ENCODE data around the gene ASB1.

ASB1 gene

DNA sequence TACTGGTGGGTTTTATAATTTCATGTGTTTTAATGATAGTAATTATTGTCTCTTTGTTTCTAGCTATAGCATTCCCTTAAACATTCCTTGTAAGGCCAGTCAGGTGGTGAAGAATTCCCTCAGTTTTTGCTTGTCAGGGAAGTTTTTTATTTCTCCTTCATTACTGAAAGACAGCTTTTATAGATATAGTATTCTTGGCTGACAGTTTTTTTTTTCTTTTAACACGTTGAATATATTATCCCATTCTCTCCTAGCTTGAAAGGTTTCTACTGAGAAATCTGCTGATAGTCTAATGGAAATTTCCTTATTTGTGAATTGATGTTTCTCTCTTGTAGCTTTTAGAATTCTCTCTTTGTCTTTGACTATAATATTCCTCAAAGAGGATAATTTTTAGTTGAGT is 46.8 kb downstream of the ASB1 start:
- DNase-seq, result no peak

DNA sequence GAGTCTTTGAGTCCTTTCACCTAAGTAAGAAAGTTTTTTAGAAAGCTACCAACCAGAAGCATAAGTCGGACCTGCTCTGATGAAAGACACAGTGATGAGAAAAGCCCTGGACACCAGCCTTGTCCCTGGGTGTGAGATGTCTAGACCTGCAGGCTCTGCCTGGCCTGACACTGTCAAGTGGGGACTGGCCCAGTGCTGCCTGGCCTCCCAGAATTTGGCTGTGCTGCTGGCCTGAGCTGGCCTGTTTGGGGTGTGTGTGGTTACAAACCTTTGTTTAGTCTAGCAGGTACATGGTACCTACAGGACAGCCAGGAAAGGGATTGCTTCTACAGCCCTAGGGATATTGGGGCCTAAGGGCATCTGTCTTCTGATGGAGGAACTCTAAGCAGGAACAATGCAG is 48.3 kb downstream of the ASB1 start:
- DNase-seq, result no peak

DNA sequence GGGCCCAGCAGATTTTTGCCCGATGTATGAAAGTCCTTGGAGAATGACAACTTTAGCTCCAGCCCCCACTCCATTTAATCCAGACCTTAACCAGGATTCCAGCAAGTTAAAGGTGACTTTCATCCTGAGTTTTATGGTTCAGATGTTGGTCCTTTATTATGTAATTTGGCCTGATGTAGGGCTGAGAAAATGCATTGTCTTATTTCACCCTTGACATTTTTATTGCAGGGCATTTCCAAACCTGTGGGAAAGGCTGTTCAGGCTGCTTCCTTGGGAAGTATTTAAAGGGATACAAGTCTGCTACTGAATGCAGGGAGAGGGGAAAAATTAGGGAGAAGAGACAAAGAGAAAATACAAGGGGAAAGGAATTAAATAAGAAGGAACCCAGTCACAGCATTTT is 48.8 kb downstream of the ASB1 start:
- no peak for DNase-seq

DNA sequence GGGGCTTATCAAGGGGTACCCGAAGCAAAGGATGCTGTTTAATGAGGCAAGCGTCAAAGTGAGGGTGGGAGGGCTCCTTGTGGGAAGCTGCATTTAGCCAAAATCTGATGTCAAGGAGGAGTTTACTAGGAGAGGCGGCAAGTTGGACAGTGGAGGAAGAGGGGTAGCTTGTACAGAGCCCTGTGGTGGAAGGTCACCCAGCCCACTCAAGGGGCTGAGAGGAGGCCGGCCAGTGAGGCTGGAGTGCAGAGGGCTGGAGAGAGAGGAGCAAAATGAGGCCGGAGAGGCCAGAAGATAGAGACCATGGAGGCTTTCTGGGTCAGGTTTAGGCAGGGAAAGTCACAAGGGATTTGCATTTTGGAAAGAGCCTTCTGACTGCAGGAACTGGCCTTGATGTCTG is 49.5 kb downstream of the ASB1 start:
- no peak for DNase-seq

DNA sequence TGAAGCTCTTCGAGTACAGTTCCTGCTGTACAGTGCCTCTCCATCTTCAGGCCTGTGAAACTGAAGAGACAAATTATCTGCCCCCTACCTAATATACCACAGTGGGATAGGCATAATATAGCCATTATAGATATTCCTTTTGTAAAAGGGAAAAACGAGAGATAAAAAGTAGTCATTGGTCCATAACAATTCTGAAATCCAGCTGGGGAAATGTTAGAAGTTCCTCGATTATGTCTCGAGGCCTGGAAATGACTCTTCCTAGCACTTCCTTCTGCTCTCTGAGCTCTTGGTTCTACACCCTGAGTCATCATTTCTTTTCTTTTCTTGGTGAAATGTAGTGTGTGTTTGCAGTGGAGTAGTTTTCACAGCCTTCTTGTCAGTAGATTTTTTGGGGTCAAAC is 51.5 kb downstream of the ASB1 start:
- DNase-seq, result no peak

DNA sequence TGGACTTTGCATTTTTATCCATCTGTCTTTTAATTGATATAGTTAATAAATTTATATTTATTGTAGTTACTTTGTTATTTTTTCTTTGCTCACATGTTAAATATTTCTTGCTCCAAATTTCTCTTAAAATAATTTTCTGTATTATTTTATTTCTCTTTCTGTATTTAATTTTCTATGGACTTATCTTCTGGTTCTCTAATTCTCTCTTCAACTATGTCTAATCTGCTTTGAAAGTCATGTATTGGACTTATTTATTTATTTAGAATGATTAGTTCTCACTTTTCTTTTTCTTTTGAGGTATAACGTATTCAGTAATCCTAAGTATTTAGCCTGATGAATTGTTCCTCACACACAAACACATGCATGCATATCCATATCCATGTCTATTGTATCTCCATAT is 53.1 kb downstream of the ASB1 start:
- no peak for DNase-seq

DNA sequence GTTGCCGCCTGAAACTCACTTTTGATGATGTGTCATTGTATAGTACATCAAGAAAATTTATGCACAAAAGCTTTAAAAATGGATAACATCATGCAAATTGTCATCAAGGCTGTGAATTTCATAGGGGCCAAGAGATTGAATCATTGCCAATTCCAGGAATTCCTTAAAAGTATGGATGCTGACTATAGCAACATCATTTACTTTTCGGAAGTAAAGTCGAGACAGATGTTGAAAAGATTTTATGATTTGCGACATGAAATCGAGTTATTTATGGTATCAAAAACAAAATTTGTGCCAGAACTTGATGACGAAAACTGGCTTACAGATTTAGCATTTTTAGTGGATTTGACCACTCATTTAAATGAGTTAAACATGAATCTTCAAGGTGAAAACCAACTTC is 56.3 kb downstream of the ASB1 start:
- no peak for DNase-seq

DNA sequence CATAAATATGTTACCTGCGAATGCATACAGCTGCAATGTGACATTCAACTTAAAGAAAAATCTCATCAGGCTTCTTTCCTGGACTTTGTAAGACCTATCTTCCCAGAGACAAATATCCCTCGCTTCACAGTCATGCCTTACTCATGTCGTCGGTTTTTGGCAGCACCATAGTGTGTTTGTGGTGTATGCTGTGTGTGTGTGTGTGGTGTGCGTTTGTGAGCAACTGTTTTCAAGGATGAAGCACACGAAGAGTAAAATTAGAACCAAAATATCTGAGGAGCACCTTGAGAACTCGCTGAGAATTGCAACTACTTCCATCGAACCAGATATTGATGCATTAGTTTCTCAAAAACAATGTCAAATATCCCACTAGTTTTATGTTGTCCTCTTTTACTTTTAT is 56.9 kb downstream of the ASB1 start:
- DNase-seq, result no peak

DNA sequence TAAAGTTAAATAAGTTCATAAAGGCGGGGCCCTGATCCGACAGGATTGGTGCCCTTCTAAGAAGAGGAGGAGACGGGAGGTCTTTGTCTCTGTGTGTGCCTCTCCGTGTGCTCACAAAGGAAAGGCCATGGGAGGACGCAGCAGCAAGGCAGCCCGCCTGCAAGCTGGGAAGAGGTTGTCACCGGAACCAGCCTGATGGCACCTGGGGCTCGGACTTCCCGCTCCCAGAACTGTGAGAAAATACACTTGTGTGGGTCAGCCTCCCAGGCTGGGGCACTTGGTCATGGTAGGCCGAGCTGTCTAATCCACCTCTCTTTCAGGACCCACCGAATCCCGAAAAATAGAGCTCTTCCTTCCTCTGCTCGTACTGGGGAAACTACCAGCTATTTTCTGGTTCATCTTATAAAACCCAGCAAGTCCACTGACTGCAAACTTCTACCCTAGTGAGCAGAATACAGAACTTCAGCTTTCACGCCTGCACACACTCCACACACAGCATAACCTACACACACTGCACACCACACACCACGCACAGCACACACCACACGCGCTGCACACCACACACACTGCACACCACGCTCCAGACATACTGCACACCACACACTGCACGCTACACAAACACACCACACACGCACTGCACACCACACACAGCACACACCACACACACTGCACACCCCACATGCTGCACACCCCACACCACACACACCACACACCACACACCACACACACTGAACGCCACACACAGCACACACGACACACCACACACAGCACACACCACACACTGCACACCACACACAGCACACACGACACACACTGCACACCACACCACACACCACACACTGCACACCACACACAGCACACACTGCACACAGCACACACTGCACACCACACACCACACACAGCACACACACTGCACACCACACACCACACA is 58.1 kb downstream of the ASB1 start:
- no peak for DNase-seq

DNA sequence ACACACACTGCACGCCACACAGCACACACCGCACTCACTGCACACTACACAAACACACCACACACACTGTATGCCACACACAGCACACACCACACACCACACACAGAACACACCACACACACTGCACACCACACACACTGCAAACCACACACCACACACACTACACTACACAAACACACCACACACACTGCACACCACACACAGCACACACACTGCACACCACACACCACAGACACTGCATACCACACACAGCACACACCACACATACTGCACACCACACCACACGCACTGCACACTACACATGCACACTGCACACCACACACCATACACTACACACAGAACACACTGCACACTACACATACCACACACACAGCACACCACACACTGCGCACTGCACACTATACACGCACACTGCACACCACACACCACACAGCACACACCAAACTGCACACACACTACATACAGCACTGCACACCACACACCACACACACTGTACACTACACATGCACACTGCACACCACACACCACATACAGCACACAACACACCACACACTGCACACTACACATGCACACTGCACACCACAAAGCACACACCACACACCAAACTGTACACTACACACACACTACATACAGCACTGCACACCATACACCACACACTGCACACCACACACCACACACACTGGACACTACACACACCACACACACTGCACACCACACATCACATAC is 59.6 kb downstream of the ASB1 start:
- DNase-seq, result no peak

DNA sequence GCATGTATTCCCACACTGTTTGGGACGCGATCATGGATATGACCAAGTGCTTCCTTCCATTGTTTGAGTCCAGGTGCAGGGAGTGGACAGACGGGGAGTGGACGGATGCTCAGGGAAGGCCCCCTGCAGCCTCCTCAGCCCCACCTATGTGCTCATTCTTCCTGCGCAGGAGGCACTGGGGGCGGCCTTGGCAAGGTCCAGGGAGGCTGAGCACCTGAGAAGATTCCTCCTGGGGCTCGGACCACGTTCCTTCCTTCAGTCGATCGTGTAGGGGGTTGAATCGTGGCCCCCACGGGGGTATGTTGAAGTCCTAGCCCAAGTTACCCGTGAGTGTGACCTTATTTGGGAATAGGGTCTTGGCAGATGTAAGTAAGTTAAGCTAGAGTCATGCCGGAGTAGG is 60.4 kb downstream of the ASB1 start:
- no peak for DNase-seq

DNA sequence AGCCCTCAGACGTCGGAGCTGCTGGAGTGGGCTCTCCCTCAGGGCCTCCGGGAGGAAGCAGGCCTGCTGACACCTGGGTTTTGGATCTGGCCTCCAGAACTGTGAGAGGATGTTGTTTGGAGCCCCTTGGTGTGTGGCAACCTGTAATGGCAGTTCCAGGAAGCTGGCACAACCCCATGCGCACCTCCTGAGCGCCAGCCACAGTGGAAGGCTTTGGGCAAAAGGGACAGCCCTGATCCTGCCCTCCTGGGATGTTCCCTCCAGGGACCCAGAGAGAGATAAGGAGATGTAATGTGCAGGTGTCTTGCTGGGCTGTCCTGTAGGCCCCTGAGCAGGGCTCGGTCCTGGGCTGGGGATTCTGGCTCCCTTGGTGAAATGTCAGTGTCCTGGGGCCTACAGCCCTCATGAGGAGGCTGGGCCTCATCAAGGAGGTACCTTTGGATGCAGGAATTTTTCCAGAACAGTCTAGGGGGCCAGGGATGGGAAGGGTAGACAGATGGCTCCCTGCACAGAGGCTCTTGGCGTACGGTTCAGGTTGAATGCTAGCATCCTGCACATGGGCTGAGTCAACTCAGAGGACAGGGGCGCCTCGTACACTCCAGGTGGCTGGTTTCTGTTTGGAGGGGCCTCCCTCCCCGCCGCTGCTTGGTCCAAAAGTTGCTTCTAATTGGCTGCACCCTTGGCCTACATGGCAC is 61.1 kb downstream of the ASB1 start:
- DNase-seq, result no peak

DNA sequence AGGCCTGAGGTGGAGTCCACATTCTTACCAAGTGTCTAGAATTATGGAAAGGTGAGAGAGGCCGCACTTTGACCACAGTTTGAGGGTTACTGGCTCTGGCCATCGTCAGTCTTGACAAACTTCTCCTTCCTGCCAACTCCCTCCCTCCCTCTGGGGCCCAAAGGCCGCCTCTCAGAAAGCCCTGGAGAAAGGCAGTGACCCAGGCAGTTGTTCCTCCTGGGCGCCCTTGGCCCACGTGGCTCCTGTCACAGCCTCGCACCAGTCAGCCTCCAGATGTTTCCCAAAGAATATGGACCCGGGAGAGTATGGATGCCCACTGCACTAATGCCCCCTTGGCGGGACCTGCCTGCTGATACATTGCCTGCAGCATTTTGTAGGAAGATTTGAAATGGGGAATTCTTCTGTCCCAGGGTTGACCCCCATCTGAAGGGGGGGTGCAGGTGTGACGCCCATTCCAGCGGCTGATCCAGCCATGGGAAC is 61.7 kb downstream of the ASB1 start:
- DNase-seq, result no peak

DNA sequence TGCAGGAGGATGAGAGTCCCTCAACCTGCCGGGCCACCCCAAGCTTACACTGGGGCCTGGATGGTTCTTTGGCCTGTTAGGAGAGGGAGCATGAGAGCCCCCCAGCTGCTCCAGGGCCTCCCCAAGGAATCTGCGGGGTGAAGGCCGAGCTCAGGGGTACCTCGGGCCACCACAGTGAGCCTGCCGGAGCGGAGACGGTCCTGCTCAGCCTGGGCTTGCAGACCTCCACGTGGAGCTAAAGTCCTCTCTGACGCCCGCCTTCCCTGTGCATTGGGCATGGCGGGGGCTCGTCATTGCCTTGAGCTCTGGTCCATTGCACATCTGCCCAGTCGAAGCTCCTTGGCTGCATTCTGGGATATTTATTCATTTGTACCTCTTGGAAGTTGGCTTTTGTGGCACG is 62.7 kb downstream of the ASB1 start:
- no peak for DNase-seq

DNA sequence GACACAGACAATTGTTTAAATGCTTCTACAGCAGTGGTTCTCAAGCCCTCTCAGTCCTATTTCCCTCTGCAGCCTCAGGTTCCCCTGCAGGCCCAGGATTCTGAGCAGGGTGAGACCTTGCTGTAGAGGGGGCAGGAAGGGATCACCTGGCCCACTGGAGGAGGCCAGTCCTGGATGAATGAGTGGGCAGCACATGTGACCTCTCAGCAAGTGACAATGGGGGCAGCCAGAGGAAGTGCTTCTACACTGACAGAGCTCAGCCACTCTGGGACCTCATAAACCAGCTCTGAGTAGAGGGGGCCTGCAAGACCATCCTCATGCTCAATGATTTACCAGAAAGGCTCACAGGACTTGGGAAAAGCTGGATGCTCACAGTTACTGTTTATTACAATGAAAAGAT is 63.2 kb downstream of the ASB1 start:
- no peak for DNase-seq

DNA sequence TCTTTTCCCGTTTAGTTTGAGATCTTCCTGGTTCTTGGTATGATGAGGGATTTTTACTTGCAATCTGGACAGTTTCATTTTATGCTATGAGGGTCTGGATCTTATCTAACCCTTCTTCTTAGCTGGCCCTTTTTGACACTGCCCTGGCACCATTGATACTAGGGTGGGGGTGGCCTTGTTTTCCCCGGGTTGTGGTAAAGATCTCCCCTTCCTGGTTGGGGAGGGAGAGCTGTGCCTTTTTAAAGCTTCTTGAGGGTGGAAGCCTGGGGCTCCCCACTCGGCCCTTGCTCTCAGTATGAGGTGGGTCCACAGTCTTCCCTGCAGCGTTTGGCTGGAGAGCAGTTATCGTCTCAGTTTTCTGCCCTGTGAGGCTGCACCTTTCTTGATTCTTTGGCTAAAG is 66.1 kb downstream of the ASB1 start:
- DNase-seq, result no peak

DNA sequence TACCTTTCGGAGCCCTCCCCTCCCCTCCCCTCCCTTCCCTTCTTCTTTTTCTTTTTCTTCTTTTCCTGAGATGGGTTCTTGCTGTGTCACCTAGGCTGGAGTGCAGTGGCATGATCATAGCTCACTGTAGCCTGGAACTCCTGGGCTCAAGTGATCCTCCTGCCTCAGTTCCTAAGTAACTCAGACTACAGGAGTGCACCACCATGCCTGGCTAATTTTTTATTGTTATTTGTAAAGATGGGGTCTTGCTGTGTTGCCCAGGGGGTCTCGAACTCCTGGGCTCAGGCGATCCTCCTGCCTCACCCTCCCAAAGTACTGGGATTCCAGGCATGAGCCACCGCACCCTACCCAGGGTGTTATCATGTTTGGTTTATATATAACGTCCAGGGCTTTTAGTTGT is 66.7 kb downstream of the ASB1 start:
- no peak for DNase-seq

DNA sequence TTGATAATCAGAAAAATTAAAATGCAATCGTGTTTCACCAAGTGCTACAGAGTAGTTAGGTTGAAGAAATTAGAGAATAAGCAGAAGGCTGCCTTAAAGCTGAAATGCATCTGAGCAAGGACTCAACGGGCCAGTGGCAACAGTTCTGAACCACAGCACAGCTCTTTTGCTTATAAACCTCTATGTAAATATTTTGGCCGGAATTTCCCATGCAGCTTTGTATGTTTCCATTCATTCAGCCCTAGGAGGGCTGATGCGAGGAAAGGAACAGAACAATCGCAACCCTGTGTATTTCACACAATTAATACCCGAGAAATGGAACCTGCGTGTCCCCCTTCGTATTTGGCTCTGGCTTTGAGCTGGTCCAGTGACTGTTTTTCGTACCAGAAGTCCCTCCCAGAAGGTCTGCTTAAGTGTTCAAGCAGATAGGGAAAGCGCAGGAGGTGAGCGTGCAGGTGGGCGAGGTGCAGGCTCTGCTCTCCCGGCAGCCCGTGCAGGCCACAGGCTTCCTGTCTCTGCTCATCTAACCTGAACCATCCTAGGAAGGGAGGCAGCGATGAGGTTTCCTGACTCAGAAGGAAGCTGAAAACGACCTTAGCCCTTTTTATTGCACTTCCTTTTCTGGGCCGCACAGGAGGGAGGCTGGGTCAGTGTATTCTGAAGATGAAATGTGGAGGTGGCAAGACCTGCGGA is 67.3 kb downstream of the ASB1 start:
- no peak for DNase-seq

DNA sequence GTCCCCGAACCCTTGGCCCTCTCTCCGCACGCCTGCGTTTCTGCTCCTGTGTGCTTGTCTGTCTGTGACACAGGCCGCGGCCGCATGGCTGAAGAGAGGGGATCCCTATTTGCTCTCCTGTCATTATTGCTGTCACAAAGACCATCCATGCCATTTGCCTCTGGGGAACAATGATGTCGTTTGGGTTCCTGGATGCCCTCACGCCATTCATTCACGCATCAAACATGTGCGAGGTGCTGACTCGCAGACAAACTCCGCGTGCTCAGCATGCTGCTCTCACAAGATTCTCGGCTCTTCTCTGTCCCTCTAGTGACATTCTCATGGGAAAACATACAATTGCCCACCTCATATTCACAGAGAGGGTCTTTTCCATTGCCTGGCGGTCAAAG is 67.8 kb downstream of the ASB1 start:
- DNase-seq, result no peak

DNA sequence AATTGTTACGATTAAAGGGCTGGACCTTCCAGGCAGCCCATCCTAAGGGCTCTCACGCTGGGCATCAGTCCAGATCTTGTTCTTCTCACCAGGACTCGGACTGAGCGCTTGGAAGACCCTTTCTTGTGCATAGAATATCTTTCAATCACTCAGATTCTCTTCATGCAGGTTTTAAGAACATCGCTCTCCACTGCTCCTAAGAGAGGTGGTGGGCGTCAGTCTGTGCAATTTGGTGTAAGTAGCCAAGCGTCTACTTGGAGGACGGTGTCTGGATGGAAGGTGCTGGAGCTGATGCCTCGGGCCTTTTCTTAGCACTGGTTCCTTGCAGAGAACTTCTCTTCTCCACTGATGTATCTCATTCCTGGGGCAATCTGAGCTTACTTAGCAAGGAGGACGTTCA is 68.7 kb downstream of the ASB1 start:
- DNase-seq, result no peak

DNA sequence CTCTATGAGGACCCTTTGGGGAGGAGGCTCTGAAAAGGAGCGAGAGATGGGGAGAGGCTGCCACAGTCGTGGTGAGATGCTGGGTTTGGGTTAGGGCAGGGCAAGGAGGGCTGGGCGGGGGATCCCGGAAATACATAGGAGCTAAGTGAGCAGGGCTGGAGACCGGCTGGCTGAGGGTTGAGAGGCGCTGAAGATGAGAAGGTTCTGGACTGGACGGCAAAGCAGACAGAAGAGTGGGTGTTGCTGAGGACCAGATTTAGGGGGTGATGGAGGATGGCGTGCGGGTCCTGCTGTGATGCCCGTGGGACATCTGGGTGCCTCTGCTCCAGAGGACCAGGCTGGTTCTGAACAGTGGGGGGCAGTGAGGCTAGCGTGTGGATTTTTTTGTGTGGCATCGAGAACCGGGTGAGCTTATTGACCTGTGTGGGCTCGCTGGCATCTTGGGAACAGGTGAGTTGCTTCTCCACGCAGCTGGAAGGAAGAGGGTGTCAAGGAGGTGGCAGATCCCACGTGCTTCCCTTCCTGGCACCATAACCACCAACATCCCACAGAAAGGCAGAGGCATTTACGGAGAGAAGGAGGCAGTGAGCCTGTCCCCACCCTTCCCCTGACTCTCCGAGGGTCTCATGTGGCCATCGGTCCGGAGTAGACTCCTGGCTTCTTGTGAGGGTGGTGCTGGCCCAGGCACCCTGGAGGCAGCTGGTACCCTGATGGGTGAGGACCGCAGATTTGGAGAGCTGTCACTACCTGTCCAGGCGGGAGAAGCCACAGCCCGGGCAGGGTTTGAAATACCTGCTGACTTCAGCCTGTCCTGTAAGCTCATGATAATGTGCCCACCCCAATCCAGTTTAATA is 70.3 kb downstream of the ASB1 start:
- no peak for DNase-seq

DNA sequence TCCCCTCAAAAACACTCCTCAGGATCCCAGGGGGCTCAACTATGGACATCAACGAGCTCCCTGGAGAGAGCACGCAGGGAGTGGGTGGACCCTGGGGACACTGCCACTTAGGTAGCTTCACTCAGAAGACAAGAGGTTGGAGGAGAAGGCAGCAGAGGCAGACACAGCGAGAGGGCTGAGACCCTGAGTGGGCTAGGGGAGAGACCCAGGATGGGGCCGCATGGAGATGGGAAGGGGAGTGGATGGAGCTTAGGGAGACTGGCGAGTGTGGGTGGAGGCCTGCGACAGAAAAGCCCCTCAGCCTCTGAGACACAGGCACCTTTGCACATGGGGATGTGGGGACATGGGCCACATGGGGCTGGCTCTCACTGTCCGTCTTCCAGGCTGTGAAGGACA is 70.9 kb downstream of the ASB1 start:
- no peak for DNase-seq
